ENCODE measurements around the gene ATP8A2. TPM values are rescaled to one million over a fixed set of nuclear protein-coding genes. Genes with fewer than 3 reads are reported as not detected.

ATP8A2 gene
- total and polyA plus RNA-seq, 12 donors = under 0.01 to 0.18 (median 0.10) TPM; not detected in 3

DNA sequence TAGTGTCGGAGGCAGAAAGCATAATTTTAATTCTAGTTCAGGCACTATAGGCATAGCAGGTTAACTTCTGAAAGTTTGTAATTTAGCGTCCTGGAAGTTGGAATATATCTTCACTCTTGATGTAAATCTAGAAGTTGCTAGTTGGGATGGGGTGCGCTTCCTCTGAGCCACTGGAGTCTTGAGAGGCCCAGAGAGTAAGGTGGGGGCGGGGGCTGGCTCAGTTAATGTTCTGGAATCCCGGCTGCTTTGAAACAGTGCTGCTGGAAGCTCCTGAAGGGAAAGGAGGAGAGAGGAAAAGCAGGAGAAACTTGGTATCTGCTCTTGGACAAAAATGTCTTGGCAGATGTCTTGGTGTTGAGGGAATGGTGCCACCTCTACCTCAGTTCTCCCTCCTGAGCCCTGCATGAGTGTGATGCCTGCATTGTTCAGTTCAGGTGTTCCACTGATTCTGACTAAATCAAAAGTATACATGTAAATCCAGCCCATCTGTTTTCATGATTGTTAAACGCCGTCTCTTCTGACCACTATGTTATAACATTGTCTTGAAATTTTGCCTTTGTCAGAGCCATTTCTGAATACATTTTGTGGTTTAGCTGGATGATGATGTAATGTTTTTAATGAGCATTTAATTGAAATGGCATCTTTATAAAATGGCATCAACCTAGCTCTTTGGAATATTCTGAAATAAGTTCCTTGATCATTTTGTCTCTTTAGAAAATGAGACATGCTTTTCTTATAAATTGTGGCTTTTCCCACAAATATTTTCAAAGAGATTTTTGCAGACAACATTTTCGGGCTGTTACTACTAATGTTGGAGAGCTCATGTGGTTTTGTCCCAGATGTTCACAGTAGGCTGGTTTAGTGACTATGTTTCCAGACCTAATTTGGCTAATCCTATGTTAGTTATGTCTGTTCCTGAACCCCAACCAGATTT is 477.3 kb downstream of the ATP8A2 start:
- Histone ChIP-seq H3K9me3 (no peaks in the 10 kb centered on the region), H3K4me1 (peaks cover 0 to 29% (median 0%) of the 10 kb centered on the region in 9 donors), H3K27ac (no peak overlapping the region), H3K27me3 (peaks cover 0 to 6% (median 0%) of the 10 kb centered on the region in 7 donors), H3K4me3 (no peak overlapping the region), H3K36me3 (no peaks in the 10 kb centered on the region)
- DNase-seq = no peak
- 82% methylated on average over 8 of the region's 8 CpGs for WGBS, 2 donors
- TF ChIP-seq, protein P1, sequence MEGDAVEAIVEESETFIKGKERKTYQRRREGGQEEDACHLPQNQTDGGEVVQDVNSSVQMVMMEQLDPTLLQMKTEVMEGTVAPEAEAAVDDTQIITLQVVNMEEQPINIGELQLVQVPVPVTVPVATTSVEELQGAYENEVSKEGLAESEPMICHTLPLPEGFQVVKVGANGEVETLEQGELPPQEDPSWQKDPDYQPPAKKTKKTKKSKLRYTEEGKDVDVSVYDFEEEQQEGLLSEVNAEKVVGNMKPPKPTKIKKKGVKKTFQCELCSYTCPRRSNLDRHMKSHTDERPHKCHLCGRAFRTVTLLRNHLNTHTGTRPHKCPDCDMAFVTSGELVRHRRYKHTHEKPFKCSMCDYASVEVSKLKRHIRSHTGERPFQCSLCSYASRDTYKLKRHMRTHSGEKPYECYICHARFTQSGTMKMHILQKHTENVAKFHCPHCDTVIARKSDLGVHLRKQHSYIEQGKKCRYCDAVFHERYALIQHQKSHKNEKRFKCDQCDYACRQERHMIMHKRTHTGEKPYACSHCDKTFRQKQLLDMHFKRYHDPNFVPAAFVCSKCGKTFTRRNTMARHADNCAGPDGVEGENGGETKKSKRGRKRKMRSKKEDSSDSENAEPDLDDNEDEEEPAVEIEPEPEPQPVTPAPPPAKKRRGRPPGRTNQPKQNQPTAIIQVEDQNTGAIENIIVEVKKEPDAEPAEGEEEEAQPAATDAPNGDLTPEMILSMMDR (IDR thresholded peaks at IDR 0.05) = no peak
- intact Hi-C loops (cut with DNase I) = no loop called here
- no peak for ATAC-seq

DNA sequence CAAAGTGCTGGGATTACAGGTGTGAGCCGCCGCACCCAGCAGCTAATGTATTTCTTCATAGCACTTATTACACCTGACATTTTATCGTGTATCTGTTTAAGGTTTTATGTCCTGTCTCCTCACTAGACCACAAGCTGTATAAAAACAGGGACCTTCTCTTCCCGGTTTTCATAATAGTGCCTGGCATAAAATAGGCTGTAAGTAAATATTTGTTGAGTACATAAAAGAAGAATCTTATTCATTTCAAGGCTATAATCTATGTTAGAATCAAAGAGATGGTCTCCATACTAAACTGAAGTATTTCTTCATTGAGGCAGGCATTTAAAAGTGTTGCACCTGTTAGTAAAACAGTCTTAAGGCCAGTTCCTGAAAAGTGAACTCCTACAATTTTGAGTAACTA is 486.1 kb downstream of the ATP8A2 start:
- Histone ChIP-seq H3K36me3 (no peaks in the 10 kb centered on the region), H3K27ac (no peak overlapping the region), H3K9me3 (no peaks in the 10 kb centered on the region), H3K4me1 (no peaks in the 10 kb centered on the region), H3K27me3 (peaks cover 0 to 14% (median 0%) of the 10 kb centered on the region in 7 donors), H3K4me3 (no peak overlapping the region)
- TF ChIP-seq, protein P1 (IDR thresholded peaks at IDR 0.05) = no peak
- DNase-seq (no peak), ATAC-seq (no peak)
- intact Hi-C loops (cut with DNase I) = no loop called here
- 94 to 97% methylated on average over 4 of the region's 4 CpGs for WGBS, 2 donors

DNA sequence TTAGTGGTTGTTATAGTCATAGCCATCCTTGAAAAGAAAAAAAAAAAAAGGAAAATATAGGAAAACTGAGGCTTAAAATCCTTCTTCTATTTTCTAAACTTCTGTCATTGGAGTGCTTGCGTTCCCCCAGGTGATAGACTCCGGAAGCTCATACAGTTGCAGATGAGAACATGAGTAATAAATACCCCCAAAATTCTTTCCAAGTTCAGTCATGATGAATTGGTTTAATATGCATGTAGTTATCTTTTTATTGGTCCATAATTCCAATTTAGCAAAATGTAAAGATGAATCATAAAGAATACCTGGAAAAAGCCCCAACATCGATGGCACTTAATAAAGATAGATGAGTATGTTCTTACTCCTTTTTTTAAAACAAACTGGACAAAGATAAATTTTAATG is 487.8 kb downstream of the ATP8A2 start:
- TF ChIP-seq, protein P1 (IDR thresholded peaks at IDR 0.05) = no peak
- no peaks in the 10 kb centered on the region for H3K36me3 ChIP-seq
- no peak for DNase-seq
- peaks cover 0 to 18% (median 1%) of the 10 kb centered on the region in 7 donors for H3K27me3 ChIP-seq
- no peak for ATAC-seq
- 65 to 66% methylated on average over 3 of the region's 3 CpGs for WGBS, 2 donors
- H3K9me3 ChIP-seq = no peaks in the 10 kb centered on the region
- H3K4me3 ChIP-seq = no peak overlapping the region
- no peaks in the 10 kb centered on the region for H3K4me1 ChIP-seq
- no peak overlapping the region for H3K27ac ChIP-seq
- intact Hi-C loops (cut with DNase I) = no loop called here

DNA sequence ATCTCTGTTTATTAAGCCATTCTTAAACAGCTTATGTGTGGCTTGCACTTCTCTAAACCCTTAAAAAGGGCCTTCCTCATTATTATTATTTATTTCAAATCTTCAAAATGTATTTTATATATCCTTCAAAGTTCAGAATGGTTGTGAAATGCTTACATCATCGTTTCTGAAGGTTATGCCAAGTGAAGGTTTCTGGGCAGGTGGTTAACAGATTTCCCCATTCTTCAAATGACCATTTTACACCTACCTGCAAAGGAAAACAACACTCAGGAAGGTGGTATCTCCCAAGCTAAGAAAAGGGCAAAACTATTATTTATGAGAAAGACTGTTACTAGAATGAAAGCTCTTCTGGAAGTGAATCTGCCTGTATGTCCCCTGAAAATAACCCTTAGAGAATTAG is 488.5 kb downstream of the ATP8A2 start:
- intact Hi-C loops (cut with DNase I) = no loop called here
- peaks cover 0 to 25% (median 7%) of the 10 kb centered on the region in 7 donors for H3K27me3 ChIP-seq
- TF ChIP-seq, protein P1 (IDR thresholded peaks at IDR 0.05) = no peak
- H3K4me1 ChIP-seq = no peaks in the 10 kb centered on the region
- no peak overlapping the region for H3K4me3 ChIP-seq
- H3K9me3 ChIP-seq = no peaks in the 10 kb centered on the region
- DNase-seq = no peak
- H3K36me3 ChIP-seq = no peaks in the 10 kb centered on the region
- 67 to 74% methylated on average over 1 of the region's 1 CpG for WGBS, 2 donors
- ATAC-seq = no peak
- no peak overlapping the region for H3K27ac ChIP-seq
